Medulla oblongata (tissue), 1 donor: Measurements from ENCODE around the gene KCNIP4.
"Not testable (repeated sequence)": the region's sequence is repeated elsewhere in the genome, so short reads cannot be mapped to it uniquely, and the experiment has no call there.

Source experiments
- DNase-seq: peaks from one replicate; pipeline ENCODE4 v3.0.0-alpha.2; 2015; ENCODE audit errors: extremely low spot score

KCNIP4 gene

DNA sequence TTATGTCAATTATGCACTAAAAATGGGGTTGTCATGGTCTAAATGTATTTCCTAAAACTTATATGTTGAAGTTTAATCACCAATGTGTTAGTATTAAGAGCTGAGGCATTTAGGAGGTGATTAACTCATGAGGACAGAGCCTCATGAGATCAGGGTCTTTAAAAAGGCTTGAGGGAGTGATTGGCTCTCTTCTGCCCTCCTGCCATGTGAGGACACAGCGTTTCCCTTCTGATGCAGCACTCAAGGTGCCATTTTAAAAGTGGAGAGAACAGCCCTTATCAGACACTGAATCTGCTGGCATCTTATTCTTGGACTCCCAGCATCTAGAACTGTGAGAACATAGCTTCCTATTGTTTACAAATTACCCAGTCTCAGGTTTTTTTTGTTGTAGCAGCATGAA lies 581.7 kb downstream of the KCNIP4 start:
- DNase-seq, result no peak

DNA sequence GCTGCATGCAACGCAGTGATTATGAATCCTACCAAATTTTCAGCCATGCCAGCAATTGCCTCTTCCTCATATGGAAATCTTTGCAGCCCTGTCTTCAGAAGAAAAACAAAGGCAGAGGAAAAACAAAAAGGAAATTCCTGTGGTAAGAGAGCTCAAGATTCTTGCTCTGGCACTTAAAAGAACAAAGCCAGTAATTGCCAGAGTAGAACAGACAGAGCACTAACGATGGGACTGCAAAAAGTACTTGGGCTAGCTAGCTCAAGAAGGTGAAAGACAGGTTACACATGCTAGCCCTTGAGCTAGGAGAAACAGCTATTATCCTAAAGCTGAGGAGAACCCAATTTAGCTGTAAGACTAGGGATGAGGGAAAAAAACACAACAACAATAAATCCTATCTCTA lies 582.3 kb downstream of the KCNIP4 start:
- no peak for DNase-seq

DNA sequence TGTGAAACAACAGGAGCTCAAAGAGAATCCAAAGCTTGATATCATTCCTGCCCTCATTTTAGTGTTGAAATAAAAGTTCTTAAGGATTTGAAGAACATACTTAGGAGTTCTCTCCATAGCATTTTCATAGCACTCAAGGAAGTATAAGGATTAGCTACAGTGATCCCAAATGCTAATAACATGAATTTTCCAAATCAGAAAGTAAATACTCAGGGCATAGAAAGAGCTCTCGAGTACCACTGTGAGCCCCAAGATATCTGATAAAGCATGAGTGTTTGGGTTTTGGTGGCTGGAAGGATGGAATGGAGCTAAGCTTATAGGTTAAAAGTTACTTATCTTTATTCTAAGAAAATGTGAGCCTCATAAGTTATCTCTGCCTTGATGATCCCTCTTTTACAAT lies 584.9 kb downstream of the KCNIP4 start:
- no peak for DNase-seq

DNA sequence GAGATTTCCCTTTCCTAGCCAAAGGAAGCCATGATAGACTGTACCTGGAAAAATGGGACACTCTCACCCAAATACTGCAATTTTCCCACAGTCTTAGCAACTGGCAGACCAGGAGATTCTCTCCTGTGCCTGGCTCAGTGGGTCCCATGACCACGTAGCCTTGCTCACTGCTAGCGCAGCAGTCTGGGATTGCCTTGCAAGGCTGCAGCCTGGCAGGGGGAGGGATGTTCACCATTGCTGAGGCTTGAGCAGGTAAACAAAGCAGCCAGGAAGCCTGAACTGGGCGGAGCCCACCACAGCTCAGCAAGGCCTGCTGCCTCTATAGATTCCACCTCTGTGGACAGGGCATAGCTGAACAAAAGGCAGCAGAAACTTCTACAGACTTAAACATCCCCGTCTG lies 596.2 kb downstream of the KCNIP4 start:
- not testable (repeated sequence) for DNase-seq

DNA sequence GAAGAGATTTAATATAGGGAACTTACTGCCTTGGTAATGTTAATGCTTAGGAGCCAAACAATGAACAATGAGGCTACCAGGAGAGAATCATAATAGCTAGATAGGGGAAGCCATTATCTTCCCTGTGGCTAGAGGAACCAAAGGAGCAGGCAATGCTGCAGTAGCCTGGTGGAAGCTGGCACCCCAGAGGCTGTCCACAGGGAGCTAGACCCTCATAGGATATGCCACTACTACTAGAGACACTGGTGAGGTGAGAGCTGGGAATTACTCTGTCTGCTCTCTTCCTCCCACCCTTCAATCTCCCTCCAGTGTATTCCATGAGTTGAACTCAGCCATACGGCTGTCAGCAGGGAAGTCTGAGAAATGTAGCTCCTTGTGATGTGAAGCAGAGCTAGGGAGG lies 601.4 kb downstream of the KCNIP4 start:
- no peak for DNase-seq

DNA sequence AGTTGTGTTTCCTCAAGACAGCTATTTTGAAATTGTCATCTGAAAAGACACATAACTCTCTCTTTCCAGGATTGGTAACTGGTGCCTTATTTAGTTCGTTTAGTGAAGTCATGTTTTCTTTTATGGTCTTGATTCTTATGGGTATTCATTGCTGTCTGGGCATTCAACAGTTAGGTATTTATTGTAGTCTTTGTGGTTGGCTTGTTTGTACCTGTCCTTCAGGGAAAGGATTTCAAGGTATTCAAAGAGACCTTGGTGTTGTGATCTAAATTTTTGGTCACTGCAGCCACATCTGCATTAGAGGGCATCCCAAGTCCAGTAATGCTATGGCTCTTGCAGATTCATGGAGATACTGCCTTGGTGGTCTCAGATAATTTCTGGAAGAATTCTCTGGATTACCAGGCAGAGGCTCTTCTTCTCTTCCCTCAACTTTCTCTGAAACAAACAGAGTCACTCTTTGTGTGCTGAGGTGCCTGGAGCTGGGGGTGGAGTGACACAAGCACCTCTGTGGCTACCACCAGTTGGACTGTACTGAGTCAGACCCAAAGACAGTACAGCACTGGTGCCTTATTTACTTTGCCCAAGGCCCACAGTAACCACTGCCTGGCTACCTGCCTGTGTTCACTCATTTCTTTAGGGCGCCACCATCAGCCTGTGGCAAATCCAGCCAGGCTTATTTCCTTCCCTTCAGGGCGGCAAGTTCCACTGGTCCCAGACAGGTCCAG lies 620.4 kb downstream of the KCNIP4 start:
- DNase-seq, result no peak

DNA sequence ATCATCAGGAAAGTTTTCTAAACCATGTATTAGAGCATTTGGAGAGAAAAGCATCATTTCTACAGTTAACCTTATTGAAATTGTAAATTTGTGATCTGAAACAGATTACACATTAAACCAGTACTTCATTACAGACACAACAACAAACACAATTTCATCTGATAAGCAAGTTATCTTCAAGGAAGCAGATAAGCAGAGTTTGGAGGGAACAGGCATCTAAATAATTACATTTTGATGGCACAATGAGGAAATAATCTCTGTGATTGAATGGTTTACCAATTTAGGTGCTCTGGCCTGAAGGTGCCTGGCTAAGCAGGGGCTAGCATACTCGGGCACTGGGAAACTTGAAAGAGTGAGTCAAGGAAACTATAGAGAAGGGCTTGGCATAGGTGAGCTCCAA lies 628.5 kb downstream of the KCNIP4 start:
- no peak for DNase-seq

DNA sequence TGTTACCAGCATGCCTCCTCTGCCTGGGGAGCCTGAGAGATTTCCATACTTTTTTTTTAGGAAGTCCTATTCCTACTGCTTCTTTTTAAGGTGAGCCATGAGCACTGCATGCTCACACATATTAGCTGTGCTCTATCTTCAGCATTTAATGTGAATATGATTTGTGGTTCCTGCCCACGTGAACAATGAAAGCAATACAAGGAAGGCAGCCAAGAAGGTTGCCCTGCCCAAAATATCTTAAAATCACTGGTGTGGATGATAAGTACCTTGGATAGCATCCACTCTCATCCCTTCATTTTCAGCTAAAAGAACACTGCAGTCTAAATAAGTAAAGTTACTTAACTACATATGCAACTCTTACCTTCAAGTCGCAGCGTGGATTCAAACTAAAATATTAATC lies 640.9 kb downstream of the KCNIP4 start:
- DNase-seq, result no peak

DNA sequence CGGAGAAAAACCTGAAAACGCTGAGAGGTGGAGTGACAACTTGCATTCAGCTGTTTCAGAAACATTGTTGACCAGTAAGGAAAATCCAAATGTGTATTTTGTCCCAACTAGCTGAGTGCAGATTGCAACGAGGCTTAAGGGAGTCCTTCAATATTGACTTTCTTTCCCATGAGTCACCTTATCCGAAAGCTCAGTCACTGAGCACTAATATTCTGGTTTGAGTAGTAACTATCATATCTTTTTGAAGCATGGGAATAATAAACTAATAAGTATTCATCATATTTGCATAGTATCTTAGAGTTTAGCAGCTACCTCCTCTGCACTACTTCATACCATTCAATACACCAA lies 644.1 kb downstream of the KCNIP4 start:
- no peak for DNase-seq

DNA sequence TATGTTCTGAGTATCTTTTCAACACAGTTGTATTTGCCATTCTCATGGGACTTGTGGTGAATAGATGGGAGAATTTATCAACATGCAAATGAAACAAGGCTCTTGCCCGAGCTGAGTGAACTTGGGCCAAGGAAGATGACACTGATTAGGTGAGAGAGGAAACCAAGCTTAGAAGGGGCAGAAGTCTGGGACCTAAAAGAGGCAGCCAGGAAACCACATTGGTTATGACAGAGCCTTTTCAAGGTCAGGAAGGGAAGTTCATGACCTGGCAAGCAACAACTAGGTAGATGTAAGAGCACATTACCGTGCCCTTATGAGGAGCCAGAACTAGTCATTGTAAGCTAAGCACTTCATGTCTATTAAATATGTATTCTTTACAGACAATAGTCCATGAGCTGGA lies 658.0 kb downstream of the KCNIP4 start:
- DNase-seq, result no peak

DNA sequence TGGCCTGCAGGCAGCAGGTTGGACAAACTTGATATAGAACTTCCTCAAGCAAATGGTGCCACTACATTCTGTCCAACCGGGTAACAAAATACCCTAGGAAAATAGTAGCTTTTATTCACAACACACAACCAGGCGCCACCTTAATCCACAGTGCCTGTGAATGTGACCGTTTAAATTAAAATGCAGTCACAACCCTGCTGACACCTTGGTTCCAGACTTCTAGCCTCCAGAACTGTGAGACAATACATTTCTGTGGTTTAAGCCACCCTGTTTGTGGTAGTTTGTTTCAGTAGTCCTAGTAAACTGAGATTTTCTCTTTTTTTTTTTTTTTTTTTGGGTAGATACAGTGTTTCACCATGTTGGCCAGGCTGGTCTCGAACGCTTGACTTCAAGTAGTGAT lies 672.5 kb downstream of the KCNIP4 start:
- no peak for DNase-seq

DNA sequence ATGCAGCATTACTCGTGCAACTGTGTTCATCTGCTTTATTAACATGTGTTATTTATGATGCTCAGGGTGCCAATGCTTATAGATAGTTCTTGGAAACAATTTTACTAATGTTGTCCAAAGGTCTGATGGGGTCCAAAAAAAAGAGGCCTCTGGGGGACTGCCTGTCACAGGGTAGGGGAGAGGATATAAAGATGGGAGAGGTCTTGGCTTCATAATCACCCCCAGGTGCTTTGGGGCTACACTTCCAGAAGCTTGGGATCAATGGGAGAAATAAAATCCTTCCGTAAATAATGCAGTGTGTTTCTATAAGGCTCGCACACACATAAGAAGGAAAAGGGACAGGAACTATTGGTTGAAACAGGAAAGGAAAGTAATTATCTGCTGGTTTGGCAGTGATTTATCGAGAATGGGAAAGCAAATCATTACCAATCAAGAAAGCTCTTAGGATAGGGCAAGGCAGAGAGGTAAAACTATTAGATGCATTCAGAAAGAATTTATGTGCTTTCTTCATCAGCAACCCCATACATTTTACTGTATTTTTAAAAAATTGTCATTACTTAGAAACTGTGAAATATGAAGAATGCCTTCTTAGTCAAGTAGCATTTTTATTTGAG lies 677.0 kb downstream of the KCNIP4 start:
- no peak for DNase-seq

DNA sequence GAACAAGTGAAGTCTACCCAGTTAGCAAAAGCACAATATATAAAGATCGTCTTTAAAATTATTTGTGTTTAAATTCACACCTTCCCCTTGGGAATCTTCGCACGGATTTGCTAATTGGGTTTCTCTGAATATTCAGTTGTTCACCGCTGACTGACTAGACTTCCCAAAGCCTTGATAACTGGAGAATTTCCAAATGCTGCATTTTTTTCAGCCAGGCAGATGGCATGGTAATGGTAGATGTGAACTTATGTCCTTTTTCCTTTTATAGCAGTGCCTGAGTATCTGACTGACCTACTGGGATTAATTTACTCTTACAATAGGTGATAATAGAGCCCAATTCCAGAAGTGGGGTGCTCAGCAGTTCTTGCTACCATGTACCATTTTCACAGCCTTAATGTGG lies 700.2 kb downstream of the KCNIP4 start:
- DNase-seq, result no peak

DNA sequence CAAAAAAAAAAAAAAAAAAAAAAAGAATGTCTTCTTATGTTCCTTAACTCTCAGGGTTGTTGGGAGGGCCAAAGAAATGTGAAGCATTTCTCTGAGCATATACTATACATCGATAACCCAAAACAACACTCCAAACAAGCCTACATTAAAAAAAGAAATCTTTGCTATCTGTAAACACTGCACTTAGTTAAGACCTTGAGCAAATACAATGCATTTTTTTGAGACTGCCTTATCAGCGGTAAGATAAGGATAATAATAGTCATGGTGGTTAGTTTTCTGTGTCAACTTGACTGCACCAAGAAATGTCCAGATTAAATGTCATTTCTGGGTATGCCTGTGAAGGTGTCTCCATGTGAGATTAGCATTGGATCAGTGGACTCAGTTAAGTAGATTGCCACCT lies 706.4 kb downstream of the KCNIP4 start:
- no peak for DNase-seq

DNA sequence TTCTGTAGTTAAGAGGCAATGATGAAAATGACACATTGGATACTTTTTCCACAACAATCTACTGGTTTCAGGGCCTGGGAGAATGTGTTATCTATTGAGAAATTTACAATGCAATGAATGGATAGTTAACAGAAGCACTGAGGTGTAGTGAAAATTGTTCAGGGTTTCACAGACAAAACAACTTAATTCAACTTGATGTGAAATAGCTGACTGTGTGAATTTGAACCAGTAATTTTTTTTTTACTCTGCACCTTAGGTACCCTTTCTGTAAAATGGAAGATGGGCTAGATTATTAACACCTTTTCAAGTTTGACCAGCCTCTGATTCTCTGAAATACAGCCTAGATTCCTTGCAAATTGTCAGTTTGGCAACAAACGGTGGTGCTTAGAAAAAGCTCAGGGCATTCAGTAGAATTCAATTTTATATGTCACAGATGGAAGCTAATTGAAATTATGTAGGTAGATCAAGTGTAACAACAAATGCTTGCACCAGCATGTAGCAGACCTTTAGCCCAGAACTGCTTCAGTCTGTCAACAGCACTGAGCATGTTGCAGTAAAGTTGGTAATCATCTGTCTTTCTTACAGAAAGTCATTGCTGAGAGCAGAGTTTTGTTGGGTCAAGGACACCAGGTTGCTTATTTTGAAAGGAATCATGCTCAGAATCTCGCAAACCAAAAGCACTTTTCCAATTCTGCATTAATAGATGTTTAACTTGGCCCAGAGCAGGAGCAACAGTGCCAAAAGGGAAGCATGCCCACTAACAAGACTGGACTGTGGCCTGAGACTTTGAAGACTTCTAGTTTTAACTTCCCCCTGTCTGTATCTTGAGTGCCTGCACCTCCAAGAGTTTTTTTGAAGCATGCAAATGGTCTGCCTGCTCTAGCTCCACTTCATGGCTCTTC lies 721.7 kb downstream of the KCNIP4 start:
- no peak for DNase-seq

DNA sequence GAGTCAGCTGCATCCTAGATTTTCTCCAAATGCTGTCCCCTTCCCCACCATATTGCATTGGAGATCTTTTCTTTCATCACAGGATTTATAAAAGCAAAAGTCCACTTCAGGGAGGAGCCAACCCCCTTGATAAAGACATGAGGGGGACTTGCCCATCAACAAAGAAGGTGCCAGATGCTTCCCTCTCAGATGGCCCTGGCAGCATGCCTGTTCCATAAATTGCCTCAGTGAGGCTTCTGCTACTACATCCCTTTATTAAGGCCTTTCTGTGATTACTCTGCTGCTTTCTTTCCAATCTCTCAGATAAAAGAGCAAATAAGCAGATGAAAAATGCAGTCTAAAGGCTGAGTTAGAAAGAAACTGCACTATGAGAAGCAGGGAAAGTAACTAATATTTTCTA lies 736.7 kb downstream of the KCNIP4 start:
- no peak for DNase-seq

DNA sequence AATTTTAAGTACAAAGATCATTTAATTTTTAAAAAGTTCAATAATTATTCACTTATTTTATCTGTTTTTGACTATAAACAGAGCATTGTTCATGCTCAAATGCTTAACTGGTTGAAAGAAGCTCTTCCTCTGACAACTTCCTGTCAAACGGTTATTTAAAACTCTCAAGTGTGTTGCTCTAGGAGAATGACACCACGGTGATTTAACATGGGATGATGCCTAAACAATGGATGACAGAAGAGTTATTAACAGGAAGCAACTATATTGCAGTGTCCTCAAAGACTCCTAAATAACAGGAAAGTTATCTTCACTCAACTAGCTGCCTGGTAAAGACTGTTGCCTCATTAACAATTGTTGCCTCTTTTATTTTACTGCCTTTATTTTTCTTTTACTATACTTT lies 738.7 kb downstream of the KCNIP4 start:
- DNase-seq, result no peak

DNA sequence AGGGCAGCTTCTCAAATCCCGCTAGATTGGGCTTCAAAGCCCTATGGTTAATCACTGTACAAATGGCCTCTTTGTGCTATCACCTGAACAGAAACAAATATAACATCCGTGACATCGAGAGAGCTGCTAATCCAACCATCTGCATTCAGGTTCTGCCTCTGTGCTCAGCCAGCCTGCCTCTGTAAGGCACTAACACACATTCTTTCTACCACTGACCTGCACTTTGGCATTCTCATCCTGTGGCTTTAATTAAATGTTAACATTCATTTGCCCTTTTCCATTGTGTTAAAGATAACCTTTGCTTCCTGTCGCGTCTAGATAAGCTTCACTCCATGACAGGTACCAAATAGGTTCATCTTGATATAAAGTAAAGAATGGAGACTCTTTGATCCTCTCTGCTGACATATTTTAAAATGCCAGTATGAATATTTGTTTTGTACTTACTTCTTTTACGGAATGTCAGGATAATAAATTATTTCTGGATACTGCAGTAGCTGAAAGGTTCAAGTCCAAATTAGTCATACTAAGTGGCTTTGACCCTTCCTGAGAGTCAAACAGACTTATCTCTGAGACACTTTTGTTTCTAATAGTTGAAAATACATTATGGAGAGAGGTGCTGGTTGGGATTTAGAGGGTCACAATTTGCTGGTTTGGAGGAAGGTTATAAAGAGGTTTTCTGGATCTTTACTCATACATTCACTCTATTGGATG lies 742.6 kb downstream of the KCNIP4 start:
- DNase-seq, result no peak

DNA sequence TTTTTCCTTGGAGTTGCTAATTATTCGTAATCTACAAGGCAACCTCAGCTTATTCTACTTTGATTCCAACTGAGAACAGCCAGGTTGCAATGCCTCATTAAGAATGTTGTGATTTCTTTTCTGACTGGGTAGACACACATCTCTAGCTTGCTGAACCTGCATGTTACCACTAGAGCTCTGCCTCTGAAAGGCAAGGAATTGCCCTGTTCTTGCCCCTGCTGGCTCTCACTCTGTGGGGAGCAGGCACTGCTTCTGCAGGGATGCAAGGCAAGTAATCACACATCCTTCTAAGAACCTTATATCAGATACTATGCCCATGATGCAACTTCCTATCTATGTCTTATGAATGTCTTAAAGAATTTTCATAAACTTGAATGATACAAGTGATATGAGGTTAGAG lies 745.2 kb downstream of the KCNIP4 start:
- no peak for DNase-seq

DNA sequence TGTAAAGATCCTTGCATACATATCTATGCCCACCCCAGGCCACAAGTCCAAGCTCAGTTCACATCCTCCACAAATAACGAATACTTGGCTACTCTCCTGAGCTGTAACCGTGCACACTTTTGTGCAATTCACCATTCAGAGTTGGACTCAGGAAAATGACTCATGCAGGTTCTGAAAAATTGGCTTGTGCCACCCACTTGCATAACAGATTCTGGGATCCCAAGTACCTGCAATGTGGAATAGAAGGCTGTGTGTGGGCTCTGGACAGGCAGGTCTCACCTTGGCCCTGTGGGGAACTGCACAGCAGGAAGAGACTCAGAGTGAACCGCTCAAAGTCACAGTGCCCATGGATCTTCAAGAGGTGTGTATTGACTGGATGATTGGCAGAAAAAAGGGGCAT lies 745.6 kb downstream of the KCNIP4 start:
- DNase-seq, result no peak

DNA sequence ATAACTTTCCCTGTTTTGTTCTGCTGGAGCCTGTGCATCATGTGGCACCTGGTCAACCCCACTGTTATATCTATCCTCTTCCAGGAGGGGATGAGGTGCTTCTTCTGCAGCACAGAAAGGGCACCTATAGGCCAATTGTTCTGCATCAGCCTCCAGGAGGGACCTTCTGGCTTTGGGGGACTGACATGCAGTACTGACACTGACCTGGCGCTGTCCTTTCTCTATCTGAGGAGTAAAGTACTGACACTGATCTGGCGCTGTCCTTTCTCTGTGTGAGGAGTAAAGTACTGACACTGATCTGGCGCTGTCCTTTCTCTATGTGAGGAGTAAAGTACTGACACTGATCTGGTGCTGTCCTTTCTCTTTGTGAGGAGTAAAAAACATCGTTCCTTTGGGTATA lies 749.9 kb downstream of the KCNIP4 start:
- no peak for DNase-seq

DNA sequence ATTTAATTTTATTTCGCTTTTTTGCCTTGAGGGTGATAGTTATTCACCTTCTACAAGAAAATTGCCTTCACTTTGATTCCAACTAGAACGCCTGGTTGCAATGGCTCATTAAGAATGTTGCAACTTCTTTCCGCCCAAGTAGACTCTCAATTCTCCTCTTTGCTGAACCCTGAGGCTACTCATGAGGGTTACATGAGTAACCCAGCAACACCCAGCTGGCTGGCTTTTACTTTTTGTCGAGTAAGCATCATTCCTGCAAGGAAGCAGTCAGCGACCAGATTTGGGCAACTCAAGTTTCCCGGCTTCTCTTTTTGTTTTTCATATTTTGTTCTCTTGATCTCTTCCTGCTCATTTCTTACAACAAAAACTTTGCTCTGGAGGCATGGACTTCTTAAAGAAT lies 752.9 kb downstream of the KCNIP4 start:
- no peak for DNase-seq
